PFSK-1 (cell line): Measurements from ENCODE around the gene VTI1A.

ENCODE experiments used
- FOXP2 ChIP-seq: optimal IDR thresholded peaks from 2 replicates; pipeline ENCODE3; 2011; ENCODE audit warnings: borderline replicate concordance, control low read depth, inconsistent platforms; ENCODE audit not compliant: insufficient read depth; ENCODE audit errors: extremely low read length, extremely low read depth
- POLR2AphosphoS5 ChIP-seq: IDR thresholded peaks from 2 replicates; pipeline ENCODE4 v1.6.1; 2012; ENCODE audit warnings: low read depth, mild to moderate bottlenecking, control low read depth, low read length, moderate library complexity
- REST ChIP-seq, 2 experiments: IDR thresholded peaks; 2 replicates each; pipeline versions ENCODE4 v1.6.1 to v1.8.0; 2011 to 2012; ENCODE audit warnings: low read depth in 2 of 2, low read length in 2 of 2, control low read depth in 1 of 2, inconsistent platforms in 1 of 2, mild to moderate bottlenecking in 1 of 2, moderate library complexity in 1 of 2; ENCODE audit not compliant: insufficient read depth in 1 of 2
- SIN3A ChIP-seq: IDR thresholded peaks from 2 replicates; pipeline ENCODE4 v1.6.1; 2012; ENCODE audit warnings: mild to moderate bottlenecking, low read length, moderate library complexity, borderline replicate concordance; ENCODE audit not compliant: insufficient read depth

- no peak for TF ChIP-seq POLR2AphosphoS5
- TF ChIP-seq FOXP2: no peak
- TF ChIP-seq SIN3A: no peak
- TF ChIP-seq REST (IDR thresholded peaks at IDR 0.05; ENCODE audit: insufficient read depth in 1 of 2, low read depth in 2 of 2, low read length in 2 of 2): no peak
Observed at GRCh38 chr10:112813866-112814591, 367.0 kb downstream of the VTI1A start.
